HG02943 (cell line): ENCODE data around the gene SYNDIG1L.
"Not testable (repeated sequence)": the region's sequence is repeated elsewhere in the genome, so short reads cannot be mapped to it uniquely, and the experiment has no call there.

Experiments
- ATAC-seq: cut with Tn5 transposase; IDR thresholded peaks from one replicate; pipeline ENCODE4 v1.9.1; 2021; ENCODE audit warnings: mild to moderate bottlenecking, low read depth, moderate library complexity; ENCODE audit not compliant: unreplicated experiment

SYNDIG1L gene

DNA sequence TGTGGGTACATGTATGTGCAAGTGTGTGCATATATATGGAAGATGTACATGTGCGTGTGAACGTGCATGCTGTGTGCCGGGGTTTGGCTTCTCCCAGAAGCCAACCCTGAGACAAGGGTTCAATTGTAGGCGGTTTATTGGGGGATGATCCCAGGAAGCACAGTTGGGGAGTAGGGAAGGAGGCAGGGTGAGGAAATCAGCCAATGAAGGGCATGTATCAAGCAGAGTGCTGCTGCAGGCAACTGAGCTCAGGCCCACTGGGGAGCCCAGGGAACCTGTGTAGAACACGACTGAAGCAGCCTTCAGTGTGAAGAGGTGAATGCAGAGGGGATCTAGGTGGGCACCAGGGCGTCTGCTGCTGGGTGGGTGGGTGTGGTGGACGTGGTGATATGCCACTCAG is 21.6 kb downstream of the SYNDIG1L start:
- no peak for ATAC-seq

DNA sequence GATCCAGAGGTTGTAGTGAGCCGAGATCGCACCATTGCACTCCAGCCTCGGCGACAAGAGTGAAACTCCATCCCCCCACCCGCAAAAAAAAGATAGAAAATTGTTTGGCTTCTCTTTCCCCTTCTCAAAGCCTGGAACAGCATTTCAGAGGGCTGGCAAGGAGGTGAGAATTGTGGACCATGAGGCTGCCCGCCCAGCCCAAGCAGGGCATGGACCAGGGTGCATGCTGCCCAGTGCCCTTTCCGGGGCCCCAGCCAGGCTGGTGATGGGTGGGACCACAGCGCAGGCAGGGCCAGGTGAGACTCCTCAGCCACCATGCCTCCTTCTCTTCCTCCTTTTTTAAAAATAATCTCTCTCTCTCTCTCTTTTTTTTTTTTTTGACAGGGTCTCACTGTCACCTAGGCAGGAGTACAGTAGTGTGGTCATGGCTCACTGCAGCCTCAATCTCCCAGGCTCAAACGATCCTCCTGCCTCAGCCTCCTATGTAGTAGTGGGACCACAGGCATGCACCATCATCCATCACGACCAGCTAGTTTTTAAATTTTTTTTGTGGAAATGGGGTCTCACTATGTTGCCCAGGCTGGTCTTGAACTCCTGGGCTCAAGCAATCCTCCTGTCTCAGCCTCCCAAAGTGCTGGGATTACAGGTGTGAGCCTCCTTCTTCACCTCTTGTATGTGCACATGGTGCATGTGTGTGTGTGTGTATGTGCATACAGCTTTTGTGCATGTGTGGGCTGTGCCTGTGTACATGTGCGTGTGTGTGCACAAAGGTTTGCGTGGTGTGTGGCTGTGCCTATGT is 22.2 kb downstream of the SYNDIG1L start:
- ATAC-seq: no peak

DNA sequence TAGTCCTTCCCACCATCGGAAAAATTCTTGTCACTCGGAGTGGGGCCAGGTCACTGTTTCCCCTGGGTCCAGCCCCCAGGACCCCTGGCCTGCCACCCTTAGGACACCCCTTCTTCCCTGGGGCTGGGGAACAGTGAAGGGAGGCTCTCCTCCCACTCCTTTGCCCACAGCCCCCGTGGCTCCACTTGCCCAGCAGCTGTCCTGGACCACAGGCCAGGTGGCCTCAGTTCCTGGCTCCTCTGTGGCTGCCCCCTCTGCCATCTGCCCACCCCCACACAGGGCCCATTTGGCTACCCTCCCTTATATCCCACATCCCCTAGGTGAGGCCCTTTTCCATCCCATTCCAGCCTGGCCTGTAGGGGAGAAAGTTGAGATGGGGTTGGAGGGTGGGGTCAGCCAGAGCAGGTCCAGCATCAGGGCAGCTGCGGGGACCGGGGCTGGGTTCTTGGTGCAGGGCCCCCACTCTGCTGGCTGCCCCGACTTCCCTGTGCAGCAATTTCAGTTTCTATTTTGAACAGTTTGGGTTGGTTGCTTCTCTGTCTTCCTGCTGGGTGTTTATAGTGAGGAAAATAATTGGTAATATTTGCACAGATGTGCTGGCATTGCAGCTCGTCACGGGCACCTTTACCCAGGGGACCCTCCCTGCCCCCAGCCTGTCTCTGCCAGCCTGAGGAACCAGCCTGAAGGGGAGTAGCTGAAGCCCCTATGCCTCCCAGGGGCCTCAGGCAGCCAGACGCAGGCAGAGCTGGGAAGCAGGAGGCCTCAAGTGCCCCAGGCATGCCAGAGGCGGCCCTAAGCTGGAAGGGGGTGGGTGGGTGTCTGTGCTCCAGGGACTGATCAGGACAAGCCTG is 23.4 kb downstream of the SYNDIG1L start:
- no peak for ATAC-seq

DNA sequence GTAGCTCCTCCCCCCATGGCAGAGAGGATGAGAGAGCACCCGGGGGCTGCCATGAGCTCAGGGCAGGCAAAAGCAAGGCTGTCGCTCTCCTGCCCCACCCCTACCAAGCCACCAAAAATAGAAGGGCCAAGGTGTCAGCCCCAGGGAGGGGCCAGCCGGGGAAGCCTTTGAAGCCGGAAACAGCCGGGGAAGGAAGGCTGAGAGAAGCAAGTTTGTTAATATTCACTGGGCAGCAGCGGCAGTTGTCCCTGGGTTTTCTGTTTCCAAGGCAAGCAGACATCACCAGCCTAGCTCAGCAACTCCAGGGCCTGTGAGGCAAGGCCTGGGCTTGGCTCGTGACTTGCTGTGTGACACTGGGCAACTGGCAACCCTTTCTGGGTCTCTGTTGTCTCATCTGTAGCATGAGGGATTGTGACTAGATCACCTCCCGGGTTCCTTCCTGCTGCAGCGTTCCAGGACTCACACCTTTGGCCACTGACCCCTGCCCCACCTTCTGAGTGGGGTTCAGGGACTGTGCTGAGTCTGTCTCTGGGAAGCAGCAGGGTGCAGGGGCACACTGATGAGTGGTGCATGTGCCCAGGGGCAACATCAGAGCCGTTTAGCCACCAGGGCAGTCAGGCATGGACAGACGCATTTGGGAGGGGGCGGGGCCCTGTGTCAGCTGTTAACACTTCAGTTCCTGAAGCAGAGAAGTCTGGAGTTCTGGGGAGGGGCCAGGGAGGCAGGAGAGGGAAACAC is 24.3 kb downstream of the SYNDIG1L start:
- peak; percentile 69 for ATAC-seq

DNA sequence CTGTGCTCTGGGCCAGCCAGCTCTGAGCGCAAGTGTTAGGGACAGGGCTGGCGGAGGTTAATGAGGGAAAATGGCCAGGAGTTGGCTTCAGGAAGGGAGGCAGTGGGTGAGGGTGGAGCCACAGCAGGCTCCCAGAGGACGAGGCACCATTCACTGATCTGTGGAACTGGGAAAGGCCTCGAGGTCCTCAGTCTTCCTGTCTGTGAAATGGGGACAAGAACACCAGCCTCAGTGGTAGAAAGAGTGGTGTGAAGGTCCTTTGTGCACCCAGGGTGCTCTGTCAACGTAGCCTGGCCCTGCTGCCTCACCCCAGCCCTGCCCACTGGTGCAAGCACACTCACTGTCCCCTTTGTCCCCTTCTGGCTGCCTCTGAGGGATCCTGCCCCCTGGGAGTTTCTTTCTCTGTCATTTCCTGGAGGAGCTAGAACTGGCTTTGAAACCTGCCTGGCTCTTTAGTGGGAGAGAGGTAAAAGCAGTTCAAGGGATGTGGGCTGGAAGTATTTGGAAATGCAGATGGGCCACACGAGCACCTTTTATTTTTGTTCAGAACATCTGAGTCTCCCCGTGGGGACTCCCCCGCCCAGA is 25.0 kb downstream of the SYNDIG1L start:
- ATAC-seq: no peak

DNA sequence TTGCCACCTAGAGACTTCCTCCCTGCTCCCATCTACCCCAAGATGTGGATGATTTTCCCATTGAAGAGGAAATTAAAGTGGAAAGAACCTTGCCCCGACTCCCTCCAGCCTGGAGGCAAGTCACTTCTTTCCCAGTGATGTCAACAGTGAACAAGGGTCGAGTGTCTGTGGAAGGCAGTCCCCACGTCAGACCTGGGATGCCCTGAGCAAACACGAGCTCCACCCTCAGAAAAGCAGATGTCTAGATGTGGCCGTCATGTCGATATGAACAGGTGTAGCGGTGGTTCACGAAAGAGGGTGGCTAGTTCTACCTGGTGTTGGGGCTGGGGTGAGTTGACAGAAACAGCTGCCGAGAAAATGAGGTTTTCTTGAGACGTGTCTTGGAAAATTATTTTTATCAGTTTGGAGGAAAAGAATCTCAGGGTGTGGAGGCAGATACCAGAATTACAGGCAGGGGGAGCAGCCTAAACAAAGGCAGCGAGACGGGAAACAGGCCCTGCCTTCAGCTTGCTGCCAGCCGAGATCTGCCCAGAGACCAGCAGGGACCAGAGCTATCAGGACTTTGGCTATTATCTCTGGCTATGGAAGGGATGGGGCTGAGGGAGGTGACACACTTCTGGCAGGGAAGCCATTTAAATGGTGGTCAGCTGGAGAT is 25.9 kb downstream of the SYNDIG1L start:
- no peak for ATAC-seq

DNA sequence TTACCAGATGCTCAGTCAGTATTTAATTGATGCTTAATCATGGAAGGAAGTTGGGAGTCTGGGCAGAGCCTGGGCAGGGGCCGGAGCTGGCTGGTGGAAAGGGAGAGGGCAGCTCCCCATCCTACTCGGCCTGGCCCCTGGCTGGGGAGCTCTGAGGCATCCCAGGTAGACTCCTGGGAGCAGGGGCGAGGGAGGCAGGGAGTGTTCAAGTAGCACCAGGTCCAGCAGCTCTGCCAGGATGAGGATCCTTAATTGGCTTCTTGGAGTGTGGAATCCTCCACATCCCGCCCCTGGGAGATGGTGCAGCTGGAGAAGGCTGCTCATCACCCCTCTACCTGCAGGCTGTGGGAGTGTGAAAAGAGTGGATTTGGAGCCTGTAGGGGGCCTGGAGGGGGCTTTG is 30.9 kb downstream of the SYNDIG1L start:
- no peak for ATAC-seq

DNA sequence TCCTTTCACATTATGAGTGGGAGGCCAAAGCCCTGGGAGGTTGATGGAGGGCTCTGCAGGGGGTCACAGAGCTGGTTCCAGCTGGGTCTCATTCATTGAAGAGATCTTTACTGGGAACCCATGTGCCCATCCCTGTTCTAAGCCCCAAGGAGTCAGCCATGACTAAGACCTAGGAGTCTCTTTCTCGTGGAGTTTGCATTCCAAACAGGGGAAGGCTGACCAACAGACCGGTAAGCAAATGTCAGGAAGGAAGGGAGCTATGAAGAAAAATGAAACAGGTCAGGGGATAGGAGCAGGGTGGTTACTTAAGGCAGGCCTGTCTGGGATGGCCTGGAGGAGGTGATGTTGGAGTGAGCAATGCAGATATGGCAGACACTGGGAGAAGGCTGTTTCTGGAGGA is 31.5 kb downstream of the SYNDIG1L start:
- no peak for ATAC-seq

DNA sequence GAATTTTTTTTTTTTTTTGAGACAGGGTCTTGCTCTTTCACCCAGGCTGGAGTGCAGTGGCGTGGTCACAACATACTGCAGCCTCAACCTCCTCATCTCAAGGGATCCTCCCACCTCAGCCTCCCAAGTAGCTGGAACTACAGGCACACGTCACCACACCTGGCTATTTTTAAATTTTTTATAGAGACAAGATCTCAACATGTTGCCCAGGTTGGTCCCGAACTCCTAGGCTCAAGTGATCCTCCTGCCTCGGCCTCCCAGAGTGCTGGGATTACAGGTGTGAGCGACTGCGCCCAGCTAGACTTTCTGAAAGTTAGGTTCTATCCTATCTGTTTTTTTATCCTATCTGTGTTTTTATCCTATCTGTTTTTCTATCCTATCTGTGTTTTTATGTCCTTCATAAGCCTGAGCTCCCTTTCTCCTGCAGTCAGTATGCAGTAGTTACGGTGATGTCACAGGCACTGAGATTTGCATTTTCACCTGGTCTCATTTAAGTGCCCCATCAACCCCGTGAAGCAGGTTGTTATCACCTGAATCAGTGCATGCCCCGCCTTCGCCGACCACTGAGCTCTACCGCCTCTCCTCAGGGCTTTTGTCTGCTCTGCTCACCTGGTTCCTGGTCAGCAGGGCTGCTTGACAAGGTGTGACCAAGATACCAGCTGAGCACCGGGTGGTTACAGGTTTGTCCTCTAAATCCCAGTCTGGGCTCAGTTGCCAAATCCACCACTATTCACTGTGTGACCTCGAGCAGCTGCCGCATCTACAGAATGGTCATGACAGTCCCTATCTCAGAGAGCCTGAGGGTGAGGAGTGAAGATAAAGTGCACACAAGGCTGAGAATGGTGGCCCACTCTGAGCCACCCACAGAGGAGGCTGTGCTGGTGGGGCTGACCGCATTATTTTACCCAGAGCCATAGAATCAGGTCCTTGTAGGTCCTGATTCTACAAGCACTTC is 33.1 kb downstream of the SYNDIG1L start:
- ATAC-seq: no peak

DNA sequence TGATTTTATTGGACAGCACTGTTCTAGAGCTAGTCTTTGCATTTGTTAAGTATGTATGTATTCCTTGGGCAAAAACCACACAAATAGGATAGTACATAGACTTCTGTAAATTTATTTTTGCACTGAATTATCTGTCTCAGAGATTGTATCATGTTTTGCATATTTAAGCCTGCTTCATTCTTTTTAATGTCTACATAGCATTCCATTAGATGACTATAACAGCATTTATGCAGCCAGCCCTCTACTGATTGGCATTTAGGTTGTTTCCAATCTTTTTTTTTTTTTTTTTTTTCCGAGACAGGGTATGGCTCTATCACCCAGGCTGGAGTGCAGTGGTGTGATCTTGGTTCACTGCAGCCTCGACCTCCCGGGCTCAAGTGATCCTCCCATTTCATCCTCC is 34.5 kb downstream of the SYNDIG1L start:
- no peak for ATAC-seq

DNA sequence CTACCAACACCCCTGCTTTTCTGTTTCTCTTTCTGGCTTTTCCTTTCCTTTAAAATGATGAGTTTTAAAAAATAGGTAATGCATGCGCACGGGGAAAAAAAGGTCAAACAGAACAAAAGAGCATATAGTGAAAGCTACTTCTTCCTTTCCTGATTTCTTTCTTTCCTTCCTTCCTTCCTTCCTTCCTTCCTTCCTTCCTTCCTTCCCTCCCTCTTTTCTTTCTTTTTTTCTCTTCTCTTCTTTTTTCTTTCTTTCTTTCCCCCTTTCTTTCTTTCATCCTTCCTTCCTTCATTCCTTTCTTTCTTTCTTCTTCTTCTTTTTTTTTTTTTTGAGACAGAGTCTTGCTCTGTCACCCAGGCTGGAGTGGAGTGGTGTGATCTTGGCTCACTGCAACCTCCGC is 35.5 kb downstream of the SYNDIG1L start:
- ATAC-seq: not testable (repeated sequence)

DNA sequence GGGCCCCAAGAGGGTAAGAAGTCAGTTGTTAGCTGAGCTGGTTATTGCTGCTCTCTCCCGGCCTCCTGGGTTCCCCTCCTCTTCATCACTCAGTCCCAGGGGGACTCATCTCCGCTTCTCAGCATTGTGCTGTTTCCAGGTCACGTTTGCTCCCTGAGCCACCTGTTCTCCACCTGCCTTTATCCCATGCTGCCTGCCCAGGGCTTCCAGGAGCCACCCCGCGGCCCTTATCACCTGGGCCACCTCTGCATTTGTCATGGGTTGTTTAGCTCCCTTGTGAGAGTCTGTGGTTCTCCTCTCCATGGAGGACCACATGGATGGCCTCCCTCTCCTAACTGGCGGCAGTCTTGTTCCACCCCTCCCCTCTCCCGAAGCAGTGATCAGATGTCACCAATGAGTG is 36.0 kb downstream of the SYNDIG1L start:
- no peak for ATAC-seq

DNA sequence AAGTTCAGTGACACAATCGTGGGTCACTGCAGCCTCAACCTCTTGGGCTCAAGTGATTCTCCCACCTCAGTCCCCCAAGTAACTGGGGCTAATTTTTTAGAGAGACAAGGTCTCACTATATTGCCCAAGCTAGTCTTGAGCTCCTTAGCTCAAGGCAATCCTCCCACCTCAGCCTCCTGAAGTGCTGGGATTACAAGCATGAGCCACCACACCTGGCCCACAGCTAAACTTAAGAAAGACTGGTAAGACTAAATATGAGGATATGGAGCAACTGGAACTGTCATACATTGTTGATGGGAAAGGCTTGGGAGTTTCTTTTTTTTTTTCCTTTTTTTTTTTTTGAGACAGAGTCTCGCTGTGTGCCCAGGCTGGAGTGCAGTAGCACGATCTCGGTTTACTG is 43.8 kb downstream of the SYNDIG1L start:
- no peak for ATAC-seq

DNA sequence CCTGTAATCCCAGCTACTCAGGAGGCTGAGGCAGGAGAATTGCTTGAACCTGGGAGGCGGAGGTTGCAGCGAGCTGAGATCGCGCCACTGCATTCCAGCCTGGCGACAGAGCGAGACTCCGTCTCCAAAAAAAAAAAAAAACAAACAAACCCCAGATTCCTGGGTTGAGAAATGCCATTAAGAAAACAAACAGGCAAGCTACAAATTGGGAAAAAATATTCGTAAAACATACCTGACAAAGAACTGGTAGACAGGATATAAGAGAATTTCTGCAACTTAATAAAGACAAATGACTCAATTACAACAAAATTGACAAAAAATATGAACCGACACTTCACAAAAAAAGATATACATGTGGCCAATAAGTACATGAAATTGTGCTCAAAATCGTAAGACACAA is 44.4 kb downstream of the SYNDIG1L start:
- ATAC-seq: not testable (repeated sequence)

DNA sequence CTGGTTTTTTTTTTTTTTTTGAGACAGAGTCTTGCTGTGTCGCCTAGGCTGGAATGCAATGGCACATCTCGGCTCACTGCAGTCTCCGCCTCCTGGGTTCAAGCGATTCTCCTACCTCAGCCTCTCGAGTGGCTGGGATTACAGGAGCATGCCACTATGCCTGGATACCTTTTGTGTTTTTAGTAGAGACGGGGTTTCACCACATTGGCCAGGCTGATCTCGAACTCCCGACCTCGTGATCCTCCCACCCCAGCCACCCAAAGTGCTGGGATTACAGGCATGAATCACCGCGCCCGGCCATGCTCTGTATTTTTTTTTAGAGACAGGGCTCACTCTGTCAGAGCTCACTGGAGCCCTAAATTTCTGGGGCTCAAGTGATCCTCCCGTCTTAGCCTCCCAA is 45.2 kb downstream of the SYNDIG1L start:
- ATAC-seq: no peak

DNA sequence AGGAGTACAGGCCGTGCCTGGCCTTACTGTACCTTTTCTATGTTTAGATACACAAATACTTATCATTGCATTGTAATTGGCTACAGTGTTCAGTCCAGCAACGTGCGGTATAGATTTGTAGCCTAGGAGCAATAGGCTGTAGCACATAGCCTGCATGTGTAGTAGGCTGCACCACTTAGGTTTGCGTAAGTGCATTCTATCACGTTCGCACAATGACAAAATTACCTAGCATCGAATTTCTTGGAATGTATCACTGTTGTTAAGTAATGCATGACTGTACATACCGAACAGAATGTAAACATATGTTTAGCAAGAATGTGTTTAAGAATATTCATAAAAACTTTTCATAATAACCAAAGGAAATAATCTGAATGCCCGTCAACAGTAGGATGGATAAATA is 45.8 kb downstream of the SYNDIG1L start:
- ATAC-seq: no peak

DNA sequence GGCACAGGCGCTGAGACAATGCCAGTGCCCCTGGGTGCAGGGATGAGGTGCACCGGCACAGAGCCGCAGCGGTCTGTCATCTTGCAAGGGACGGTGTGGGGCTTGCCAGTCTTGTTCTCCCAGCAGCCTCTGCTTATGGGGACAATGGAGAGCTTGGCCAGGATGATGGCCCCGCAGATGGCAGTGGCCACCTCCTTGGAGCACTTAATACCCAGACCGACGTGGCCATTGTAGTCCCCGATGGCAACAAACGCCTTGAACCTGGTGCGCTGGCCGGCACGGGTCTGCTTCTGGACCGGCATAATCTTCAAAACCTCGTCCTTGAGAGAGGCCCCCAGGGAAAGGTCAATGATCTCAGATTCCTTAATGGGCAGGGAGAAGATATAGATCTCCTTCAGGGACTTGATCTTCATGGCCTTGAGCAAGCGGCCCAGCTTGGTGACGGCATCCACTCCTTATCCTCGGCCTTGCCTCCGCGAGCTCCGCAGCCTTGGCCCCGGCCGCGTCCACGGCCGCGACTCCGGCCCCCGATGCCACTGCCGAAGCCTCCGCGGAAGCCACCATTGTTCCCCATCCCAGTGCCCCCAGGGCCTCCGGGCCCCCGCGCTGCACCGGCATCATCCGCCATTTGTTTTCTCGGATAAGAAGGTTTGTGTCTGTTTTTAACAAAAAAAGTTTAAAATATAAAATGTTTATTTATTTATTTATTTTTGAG is 47.9 kb downstream of the SYNDIG1L start:
- ATAC-seq: no peak

DNA sequence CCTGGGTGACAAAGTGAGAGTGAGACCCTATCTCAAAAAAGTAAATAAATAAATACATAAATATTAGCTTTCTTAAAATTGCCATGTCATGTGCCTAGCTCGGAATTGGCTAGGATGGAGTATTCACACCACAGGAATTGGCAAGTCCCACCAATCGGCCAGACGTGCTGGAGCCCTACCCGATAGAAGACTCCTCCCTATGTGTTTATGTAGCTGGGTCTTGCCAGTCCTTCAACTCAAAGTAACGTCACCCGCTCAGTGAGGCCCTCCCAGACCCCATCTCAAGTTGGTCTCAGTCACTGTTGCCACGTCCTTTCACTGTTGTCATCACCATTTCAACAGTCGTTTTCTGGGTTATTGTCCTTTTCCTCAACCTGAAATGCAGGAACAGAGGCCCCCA is 57.6 kb downstream of the SYNDIG1L start:
- ATAC-seq: no peak

DNA sequence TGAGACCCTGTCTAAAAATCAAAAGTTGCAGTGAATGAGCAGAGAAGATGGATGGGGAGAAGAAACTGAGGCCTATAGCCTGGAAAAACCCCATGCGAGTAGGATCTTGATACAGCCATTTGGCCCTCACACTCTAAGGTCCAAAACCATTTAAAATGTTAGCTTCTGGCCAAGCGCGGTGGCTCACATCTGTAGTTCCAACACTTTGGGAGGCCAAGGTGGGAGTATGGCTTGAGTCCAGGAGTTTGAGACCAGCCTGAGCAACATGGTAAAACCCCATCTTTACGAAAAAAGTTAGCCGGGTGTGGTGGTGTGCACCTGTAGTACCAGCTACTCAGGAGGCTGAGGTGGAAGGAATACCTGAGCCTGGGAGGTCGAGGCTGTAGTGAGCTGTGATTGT is 58.0 kb downstream of the SYNDIG1L start:
- ATAC-seq: no peak
